Neural cell (in vitro differentiated cells): ENCODE measurements around the gene CMAS. TPM values are rescaled to one million over a fixed set of nuclear protein-coding genes. Genes with fewer than 3 reads are reported as not detected.
"Not testable (repeated sequence)": the region's sequence is repeated elsewhere in the genome, so short reads cannot be mapped to it uniquely, and the experiment has no call there.

Experiments used
- H2AFZ ChIP-seq: fragments of 200-600, 300-800 bp; sonication (generic), shearing (Covaris generic); 2 replicates; pipeline ENCODE4 v1.6.0; 2014; ENCODE audit warnings: low read depth, mild to moderate bottlenecking, antibody characterized with exemption, low read length, moderate library complexity
- H3F3A ChIP-seq: fragments of 200-600 bp; shearing (Covaris generic); 2 replicates; pipeline ENCODE4 v1.6.1; 2016; ENCODE audit warnings: mild to moderate bottlenecking, moderate library complexity, mixed read lengths, antibody characterized with exemption, low read length; ENCODE audit not compliant: insufficient read depth, poor library complexity, severe bottlenecking
- H3K27ac ChIP-seq: fragments of 200-600, 300-800 bp; sonication (generic), shearing (Covaris generic); 2 replicates; pipeline ENCODE4 v1.5.1; 2014; ENCODE audit warnings: mild to moderate bottlenecking, low read length, moderate library complexity
- H3K27me3 ChIP-seq: fragments of 300-800, 200-600 bp; sonication (generic), shearing (Covaris generic); 2 replicates; pipeline ENCODE4 v1.6.0; 2014; ENCODE audit warnings: mild to moderate bottlenecking, low read depth, low read length, moderate library complexity; ENCODE audit not compliant: insufficient read depth
- H3K36me3 ChIP-seq: fragments of 300-800, 200-600 bp; sonication (generic), shearing (Covaris generic); 2 replicates; pipeline ENCODE4 v1.5.1; 2014; ENCODE audit warnings: mild to moderate bottlenecking, antibody characterized with exemption, low read length, moderate library complexity; ENCODE audit not compliant: insufficient read depth
- H3K4me2 ChIP-seq: fragments of 300-800, 200-600 bp; sonication (generic), shearing (Covaris generic); 2 replicates; pipeline ENCODE4 v1.6.0; 2014; ENCODE audit warnings: mild to moderate bottlenecking, low read length
- H3K4me3 ChIP-seq: fragments of 300-800, 200-600 bp; sonication (generic), shearing (Covaris generic); 2 replicates; pipeline ENCODE4 v1.5.1; 2014; ENCODE audit warnings: mild to moderate bottlenecking, low read length, moderate library complexity
- H3K79me2 ChIP-seq: fragments of 200-600 bp; shearing (Covaris generic); replicated peaks from 2 replicates; pipeline ENCODE4 v1.6.0; 2014; ENCODE audit warnings: mild to moderate bottlenecking, low read length, moderate library complexity; ENCODE audit not compliant: insufficient read depth
- H3K9ac ChIP-seq: fragments of 300-800, 200-600 bp; sonication (generic), shearing (Covaris generic); 2 replicates; pipeline ENCODE4 v1.6.1; 2016; ENCODE audit warnings: mild to moderate bottlenecking, low read length, mixed read lengths
- H3K9me2 ChIP-seq: fragments of 200-600 bp; shearing (Covaris generic); 2 replicates; pipeline ENCODE4 v1.6.1; 2016; ENCODE audit warnings: mild to moderate bottlenecking, low read length, mixed read lengths; ENCODE audit not compliant: insufficient read depth
- H3K9me3 ChIP-seq: fragments of 200-600, 300-800 bp; sonication (generic), shearing (Covaris generic); 2 replicates; pipeline ENCODE4 v1.6.1; 2016; ENCODE audit warnings: mild to moderate bottlenecking, mixed run types, low read length, moderate library complexity, mixed read lengths
- H4K20me1 ChIP-seq: fragments of 200-600 bp; shearing (Covaris generic); 2 replicates; pipeline ENCODE4 v1.6.1; 2016; ENCODE audit warnings: mild to moderate bottlenecking, mixed run types; ENCODE audit not compliant: insufficient read depth
- CTCF ChIP-seq: fragments of 450-650 bp; IDR thresholded peaks from 2 replicates; pipeline ENCODE4 v1.5.1; 2014; ENCODE audit warnings: antibody characterized with exemption, mild to moderate bottlenecking, moderate library complexity; ENCODE audit not compliant: poor library complexity, severe bottlenecking
- EP300 ChIP-seq: fragments of 450-650 bp; conservative IDR thresholded peaks from 2 replicates; pipeline ENCODE4 v1.6.1; 2014; ENCODE audit warnings: antibody characterized with exemption, mild to moderate bottlenecking, moderate library complexity; ENCODE audit not compliant: poor library complexity, severe bottlenecking
- EZH2 ChIP-seq: fragments of 200-600, 300-800 bp; shearing (Covaris generic), sonication (generic); IDR thresholded peaks from 2 replicates; pipeline ENCODE4 v1.6.1; 2014; ENCODE audit warnings: antibody characterized with exemption, low read length, borderline replicate concordance, mild to moderate bottlenecking; ENCODE audit not compliant: insufficient read depth, poor library complexity, severe bottlenecking
- MXI1 ChIP-seq: fragments of 450-650 bp; conservative IDR thresholded peaks from 2 replicates; pipeline ENCODE4 v1.6.1; 2014; ENCODE audit warnings: antibody characterized with exemption, mild to moderate bottlenecking; ENCODE audit not compliant: poor library complexity, severe bottlenecking
- POLR2AphosphoS5 ChIP-seq: IDR thresholded peaks from 2 replicates; pipeline ENCODE4 v1.6.1; 2012
- RAD21 ChIP-seq: fragments of 450-650 bp; conservative IDR thresholded peaks from 2 replicates; pipeline ENCODE4 v1.6.1; 2014; ENCODE audit warnings: antibody characterized with exemption, mild to moderate bottlenecking, moderate library complexity
- REST ChIP-seq: IDR thresholded peaks from 2 replicates; pipeline ENCODE4 v1.6.1; 2012; ENCODE audit warnings: borderline replicate concordance
- SMC3 ChIP-seq: fragments of 450-650 bp; conservative IDR thresholded peaks from 2 replicates; pipeline ENCODE4 v1.6.1; 2014; ENCODE audit warnings: antibody characterized with exemption, mild to moderate bottlenecking, moderate library complexity; ENCODE audit not compliant: poor library complexity
- TAF1 ChIP-seq: IDR thresholded peaks from 2 replicates; pipeline ENCODE4 v1.6.1; 2012; ENCODE audit warnings: low read depth
- polyA plus RNA-seq: library from polyadenylated mRNA; depleted of rRNA; stranded (reverse); fragments of >200 nt; gene quantifications from 2 replicates; pipeline ENCODE4 v1.2.3, GENCODE V29; 2014

Gene CMAS
- polyA plus RNA-seq, 1 donor from 2014 or later, result 85.2 TPM

GRCh38 chr12:22051114-22051698, 5.2 kb downstream of the CMAS start:
- H3K27ac ChIP-seq, result no peak overlapping the region
- H3K79me2 ChIP-seq, result peaks cover 24% of the 10 kb centered on the region
- H3K4me3 ChIP-seq, result no peak overlapping the region

GRCh38 chr12:22052994-22053393, 7.0 kb downstream of the CMAS start:
- not testable (repeated sequence) for H2AFZ ChIP-seq, H3K9me3 ChIP-seq, H3K27me3 ChIP-seq, H3K4me3 ChIP-seq, H3F3A ChIP-seq, H3K36me3 ChIP-seq, H4K20me1 ChIP-seq, H3K9me2 ChIP-seq, H3K4me2 ChIP-seq, H3K9ac ChIP-seq, H3K27ac ChIP-seq
- H3K79me2 ChIP-seq, result peaks cover 12% of the 10 kb centered on the region

More at GRCh38 chr12:22051114-22051698, 5.2 kb downstream of the CMAS start:
- Histone ChIP-seq H3K9me3 (no peaks in the 10 kb centered on the region), H3K9ac (no peak overlapping the region), H2AFZ (no peak overlapping the region), H3K9me2 (no peaks in the 10 kb centered on the region), H3K4me2 (no peak overlapping the region), H3K36me3 (peaks cover 5% of the 10 kb centered on the region), H3F3A (no peaks in the 10 kb centered on the region), H3K27me3 (no peaks in the 10 kb centered on the region), H4K20me1 (no peaks in the 10 kb centered on the region)
- TF ChIP-seq MXI1 (no peak), POLR2AphosphoS5 (no peak), EP300 (no peak), REST (no peak), CTCF (no peak), RAD21 (no peak), SMC3 (no peak), EZH2 (no peak), TAF1 (no peak)

GRCh38 chr12:22054155-22054554, 8.1 kb downstream of the CMAS start:
- Histone ChIP-seq H3K79me2 (peaks cover 12% of the 10 kb centered on the region), H4K20me1 (no peaks in the 10 kb centered on the region), H3K9me2 (no peaks in the 10 kb centered on the region), H3K36me3 (peaks cover 8% of the 10 kb centered on the region), H3K27ac (no peak overlapping the region), H3K9me3 (no peaks in the 10 kb centered on the region), H3K4me2 (no peak overlapping the region), H3F3A (no peaks in the 10 kb centered on the region), H3K27me3 (no peaks in the 10 kb centered on the region), H2AFZ (no peak overlapping the region), H3K4me3 (no peak overlapping the region), H3K9ac (no peak overlapping the region)
- TF ChIP-seq EP300 (no peak), RAD21 (no peak), POLR2AphosphoS5 (no peak)
